ENCODE data around the gene GRAMD2A. TPM values are rescaled to one million over a fixed set of nuclear protein-coding genes. Genes with fewer than 3 reads are reported as not detected.

Gene GRAMD2A
- total and polyA plus RNA-seq, 7 donors = 0.16 to 4.3 (median 1.6) TPM; not detected in 1

- TF ChIP-seq EP300 (IDR thresholded peaks at IDR 0.05) (no peak), POLR2AphosphoS5 (IDR thresholded peaks at IDR 0.05) (peak in 1 of 4 donors; percentile 48)
- DNase-seq = no peak
- intact Hi-C loops (cut with DNase I) = loop anchor here (2.0 kb wide), 2 partner anchors 29 to 41 kb away; partner anchors contain the start of gene PARP6
These were observed 34.4 kb upstream of the GRAMD2A start for GRCh38 chr15:72231833-72232478.

GRCh38 chr15:72231066-72231832 lies 33.7 kb upstream of the GRAMD2A start, which contains the start of gene PKM:
PKM (minus strand) TSS chr15:72231190; CDS start chr15:72219097, 12,093 bp downstream.
- Histone ChIP-seq H3K4me1 (peaks cover 0 to 48% (median 42%) of the 10 kb centered on the region in 4 donors), H3K36me3 (no peaks in the 10 kb centered on the region), H3K4me3 (peak within 1 kb of the TSS; percentile 47 to 90 (median 68)), H3K27ac (peak within 1 kb of the TSS; percentile 92 to 99 (median 96)), H3K27me3 (no peaks in the 10 kb centered on the region), H3K9me3 (no peaks in the 10 kb centered on the region)
- 0% methylated on average over 67 of the region's 67 CpGs for WGBS, 2 donors
- intact Hi-C loops (cut with DNase I) = loop anchor here (2.0 kb wide), 2 partner anchors 28 to 42 kb away; partner anchors contain the start of gene PARP6
- peak; percentile 97 for DNase-seq
- no peak for TF ChIP-seq CTCF (IDR thresholded peaks at IDR 0.05)
- no peak for TF ChIP-seq EP300 (IDR thresholded peaks at IDR 0.05)
- TF ChIP-seq POLR2A (IDR thresholded peaks at IDR 0.05) = peak; percentile 93 to 95
- TF ChIP-seq POLR2AphosphoS5 (IDR thresholded peaks at IDR 0.05) = peak; percentile 96 to 98 (median 96)

More at GRCh38 chr15:72231833-72232478, 34.4 kb upstream of the GRAMD2A start:
- Histone ChIP-seq H3K36me3 (no peaks in the 10 kb centered on the region), H3K27ac (peak overlapping the region; percentile 92 to 99 (median 96)), H3K4me3 (peak overlapping the region; percentile 47 to 90 (median 68)), H3K9me3 (no peaks in the 10 kb centered on the region), H3K27me3 (no peaks in the 10 kb centered on the region), H3K4me1 (peaks cover 0 to 43% (median 35%) of the 10 kb centered on the region in 4 donors)
- WGBS, 2 donors = 1 to 3% methylated on average over 16 of the region's 16 CpGs

- 0 to 1% methylated on average over 79 of the region's 79 CpGs for WGBS, 2 donors
- TF ChIP-seq POLR2A (IDR thresholded peaks at IDR 0.05) (peak; percentile 35 to 76), POLR2AphosphoS5 (IDR thresholded peaks at IDR 0.05) (peak; percentile 77 to 91 (median 88)), CTCF (IDR thresholded peaks at IDR 0.05) (no peak), EP300 (IDR thresholded peaks at IDR 0.05) (no peak)
- Histone ChIP-seq H3K27me3 (no peaks in the 10 kb centered on the region), H3K27ac (peak overlapping the region; percentile 92 to 99 (median 96)), H3K36me3 (no peaks in the 10 kb centered on the region), H3K9me3 (no peaks in the 10 kb centered on the region), H3K4me1 (peaks cover 0 to 54% (median 46%) of the 10 kb centered on the region in 4 donors), H3K4me3 (peak overlapping the region; percentile 47 to 90 (median 68))
- peak; percentile 95 for DNase-seq
- intact Hi-C loops (cut with DNase I) = loop anchor here (2.0 kb wide), 2 partner anchors 28 to 42 kb away; partner anchors contain the start of gene PARP6
These were observed 32.8 kb upstream of the GRAMD2A start for GRCh38 chr15:72230197-72231065.

GRCh38 chr15:72229947-72230196 lies 32.3 kb upstream of the GRAMD2A start:
- TF ChIP-seq POLR2A (IDR thresholded peaks at IDR 0.05) = peak in 1 of 2 donors; percentile 21
- TF ChIP-seq CTCF (IDR thresholded peaks at IDR 0.05) = no peak
- TF ChIP-seq POLR2AphosphoS5 (IDR thresholded peaks at IDR 0.05) = no peak
- TF ChIP-seq EP300 (IDR thresholded peaks at IDR 0.05) = no peak
- H3K4me1 ChIP-seq = peaks cover 0 to 54% (median 46%) of the 10 kb centered on the region in 4 donors
- intact Hi-C loops (cut with DNase I) = loop anchor here (2.0 kb wide), 2 partner anchors 27 to 43 kb away; partner anchors contain the start of gene PARP6

More at GRCh38 chr15:72229947-72230196, 32.3 kb upstream of the GRAMD2A start:
- peak overlapping the region; percentile 92 to 99 (median 96) for H3K27ac ChIP-seq
- H3K36me3 ChIP-seq = no peaks in the 10 kb centered on the region
- peak overlapping the region; percentile 47 to 90 (median 68) for H3K4me3 ChIP-seq
- no peaks in the 10 kb centered on the region for H3K9me3 ChIP-seq
- DNase-seq = no peak
- 0% methylated on average over 29 of the region's 29 CpGs for WGBS, 2 donors
- no peaks in the 10 kb centered on the region for H3K27me3 ChIP-seq
